GM21737 (cell line): ENCODE data around the gene KLHL25.

Source experiments
- ATAC-seq: cut with Tn5 transposase; IDR thresholded peaks from one replicate; pipeline ENCODE4 v1.9.1; 2021; ENCODE audit warnings: mild to moderate bottlenecking, moderate library complexity; ENCODE audit not compliant: unreplicated experiment

KLHL25 gene

GRCh38 chr15:85778107-85778776, 16.5 kb downstream of the KLHL25 start:
- ATAC-seq = no peak

- no peak for ATAC-seq
Measured at GRCh38 chr15:85777250-85778106, 17.2 kb downstream of the KLHL25 start.

GRCh38 chr15:85773970-85774369, 20.8 kb downstream of the KLHL25 start:
- no peak for ATAC-seq

GRCh38 chr15:85773249-85773648, 21.5 kb downstream of the KLHL25 start:
- no peak for ATAC-seq

GRCh38 chr15:85772668-85773067, 22.1 kb downstream of the KLHL25 start:
- ATAC-seq = no peak

- no peak for ATAC-seq
Measured at GRCh38 chr15:85771781-85772445, 22.8 kb downstream of the KLHL25 start.

- ATAC-seq = no peak
Measured at GRCh38 chr15:85771271-85771670, 23.5 kb downstream of the KLHL25 start.

GRCh38 chr15:85770096-85771041, 24.4 kb downstream of the KLHL25 start:
- no peak for ATAC-seq

GRCh38 chr15:85769182-85769900, 25.4 kb downstream of the KLHL25 start:
- no peak for ATAC-seq

- no peak for ATAC-seq
Measured at GRCh38 chr15:85768595-85769168, 26.0 kb downstream of the KLHL25 start.

- no peak for ATAC-seq
Measured at GRCh38 chr15:85767785-85768529, 26.8 kb downstream of the KLHL25 start.

GRCh38 chr15:85766001-85766831, 28.5 kb downstream of the KLHL25 start:
- ATAC-seq = no peak

- no peak for ATAC-seq
Measured at GRCh38 chr15:85764649-85765277, 30.0 kb downstream of the KLHL25 start.

GRCh38 chr15:85763673-85764633, 30.8 kb downstream of the KLHL25 start:
- ATAC-seq = no peak

GRCh38 chr15:85763157-85763556, 31.6 kb downstream of the KLHL25 start:
- ATAC-seq = no peak

GRCh38 chr15:85762756-85763127, 32.0 kb downstream of the KLHL25 start:
- ATAC-seq = no peak
